ENCODE results near the gene FOXR2. TPM values are rescaled to one million over a fixed set of nuclear protein-coding genes. Genes with fewer than 3 reads are reported as not detected.

Gene FOXR2
- total and polyA plus RNA-seq, 2 of the 4 experiments (the other 2 are of a cell fraction), result not detected

DNA sequence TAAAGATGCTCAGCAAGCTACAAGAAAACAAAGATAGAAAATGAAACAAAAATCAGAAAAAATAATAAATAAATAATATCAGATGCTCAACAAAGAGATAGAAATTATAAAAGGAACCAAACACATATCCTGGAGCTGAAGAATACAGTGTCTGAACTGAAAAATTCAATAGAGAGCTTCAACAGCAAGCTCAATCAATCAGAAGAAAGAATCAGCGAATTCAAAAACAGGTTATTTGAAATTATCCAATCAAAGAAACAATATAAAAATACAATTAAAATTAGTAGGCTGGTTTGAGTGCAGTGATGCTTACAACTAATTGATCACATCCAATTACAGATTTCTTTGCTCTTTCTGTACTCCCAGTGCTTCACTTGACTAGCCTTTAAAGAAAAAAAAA is 40.8 kb upstream of the FOXR2 start:
- Histone ChIP-seq H4K5ac (ENCODE audit: low read depth, low read length) (no peak overlapping the region), H3K9me1 (ENCODE audit: insufficient read depth, low read length) (no peaks in the 10 kb centered on the region), H2AFZ (replicated peaks; ENCODE audit: low read length, poor library complexity) (no peak overlapping the region), H2AK5ac (ENCODE audit: low read depth, low read length) (no peak overlapping the region), H2BK5ac (ENCODE audit: low read depth, low read length, poor library complexity, severe bottlenecking) (no peak overlapping the region), H3K27ac (ENCODE audit: insufficient read depth, low read length) (no peak overlapping the region), H3K79me1 (ENCODE audit: low read depth in 1 of 2, low read length in 2 of 2) (no peaks in the 10 kb centered on the region), H2BK20ac (ENCODE audit: low read depth, low read length) (no peak overlapping the region), H3K14ac (replicated peaks; ENCODE audit: low read depth, low read length) (no peak overlapping the region), H4K91ac (ENCODE audit: insufficient read depth, low read depth, low read length) (no peak overlapping the region), H4K8ac (ENCODE audit: low read depth in 2 of 2, low read length in 2 of 2) (no peak overlapping the region), H4K20me1 (ENCODE audit: insufficient read depth, low read length) (no peaks in the 10 kb centered on the region), H3K56ac (ENCODE audit: extremely low read depth, insufficient read depth, low read length) (no peak overlapping the region), H3K4me3 (ENCODE audit: insufficient read depth, low read depth, low read length) (no peak overlapping the region), H2AK9ac (replicated peaks; ENCODE audit: low read depth, low read length, poor library complexity) (no peak overlapping the region), H3K27me3 (ENCODE audit: control insufficient read depth, insufficient read depth, low read length) (no peaks in the 10 kb centered on the region), H2BK15ac (ENCODE audit: low read depth, low read length) (no peak overlapping the region), H3K23ac (ENCODE audit: low read depth, low read length) (no peak overlapping the region), H2BK120ac (ENCODE audit: low read depth, low read length) (no peak overlapping the region), H3K9ac (ENCODE audit: low read depth, low read length) (no peak overlapping the region), H3K9me3 (ENCODE audit: control insufficient read depth, insufficient read depth, low read length) (no peaks in the 10 kb centered on the region), H3K4me1 (ENCODE audit: control insufficient read depth, insufficient read depth, low read length) (no peaks in the 10 kb centered on the region), H3K18ac (ENCODE audit: low read depth, low read length) (no peak overlapping the region), H3K36me3 (ENCODE audit: control insufficient read depth, insufficient read depth, low read length) (no peaks in the 10 kb centered on the region), H3K4me2 (ENCODE audit: low read depth, low read length) (no peak overlapping the region), H3K4ac (ENCODE audit: low read depth, low read length) (no peak overlapping the region)
- intact Hi-C loops (cut with micrococcal nuclease) (no loop called here), dilution Hi-C loops (cut with HindIII; ENCODE audit: low sequenced_read_pairs, unreplicated experiment) (no loop called here), in situ Hi-C loops (cut with MboI; ENCODE audit: low sequenced_read_pairs) (no loop called here)
- no peak for TF ChIP-seq MXI1 (IDR thresholded peaks at IDR 0.05; ENCODE audit: borderline replicate concordance, low read depth, low read length)
- TF ChIP-seq POLR2A (IDR thresholded peaks at IDR 0.05; ENCODE audit: low read depth, low read length), result no peak
- no peak for TF ChIP-seq MAFK (IDR thresholded peaks at IDR 0.05; ENCODE audit: low read depth, low read length)
- no peak for TF ChIP-seq SMC3 (IDR thresholded peaks at IDR 0.05; ENCODE audit: low read depth, low read length)
- TF ChIP-seq MAZ (IDR thresholded peaks at IDR 0.05; ENCODE audit: borderline replicate concordance, low read depth, low read length), result no peak
- no peak for TF ChIP-seq RCOR1 (IDR thresholded peaks at IDR 0.05; ENCODE audit: insufficient replicate concordance, low read length)
- TF ChIP-seq BHLHE40 (IDR thresholded peaks at IDR 0.05; ENCODE audit: low read depth, low read length), result no peak
- no peak for TF ChIP-seq CHD1 (IDR thresholded peaks at IDR 0.05; ENCODE audit: low read depth, low read length)
- no TSS peak for BruUV-seq (replicated peaks)
- DNase-seq (no peak), ATAC-seq (ENCODE audit: low read depth) (no peak)
- CTCF ChIA-PET, result no interaction called here
- no CpG with 5 or more reads among the region's 1 CpG for WGBS, 2 experiments (ENCODE audit: extremely low coverage in 2 of 2, insufficient read length in 1 of 2)
- POLR2A ChIA-PET (ENCODE audit: unreplicated experiment), result no interaction called here

All from IMR-90 (cell line).